Naive thymus-derived CD4-positive, alpha-beta T cell (primary cell): ENCODE data around the gene ENSA. TPM values are rescaled to one million over a fixed set of nuclear protein-coding genes. Genes with fewer than 3 reads are reported as not detected.
"Not testable (repeated sequence)": the region's sequence is repeated elsewhere in the genome, so short reads cannot be mapped to it uniquely, and the experiment has no call there.

Source experiments
- ATAC-seq: fragments of 150-1000 bp; cut with Tn5 transposase; 2 replicates; pipeline ENCODE4 v1.10.0; 2021; ENCODE audit warnings: mild to moderate bottlenecking, moderate library complexity
- CTCF ChIA-PET: fragments of 350-600 bp; sonication (Branson Sonifier 250); formaldehyde crosslinking; loops from one replicate; lab custom pipeline; 2021; ENCODE audit warnings: antibody characterized with exemption; lab: Charles Lee
- POLR2A ChIA-PET: fragments of 350-600 bp; sonication (Branson Sonifier 250); formaldehyde crosslinking; loops from one replicate; lab custom pipeline; 2021; ENCODE audit warnings: antibody characterized with exemption, inconsistent platforms; lab: Charles Lee
- DNase-seq, 9 donors: peaks; one replicate each; pipeline versions ENCODE4 v3.0.0 to v3.0.0-alpha.2; 2020 to 2022; ENCODE audit warnings: mixed read lengths in 1 of 9
- H3K27ac ChIP-seq: one replicate; pipeline ENCODE4 v1.7.0; 2013; ENCODE audit warnings: mild to moderate bottlenecking, low read depth, low read length, moderate library complexity
- H3K27me3 ChIP-seq, 2 donors: one replicate each; pipeline ENCODE4 v1.7.0; 2013; ENCODE audit warnings: low read length in 2 of 2, mild to moderate bottlenecking in 2 of 2, moderate library complexity in 2 of 2; ENCODE audit not compliant: control insufficient read depth in 2 of 2, insufficient read depth in 2 of 2
- H3K36me3 ChIP-seq, 3 experiments: 1 replicate in 2 of 3; 2 replicates in 1 of 3; pipeline ENCODE4 v1.7.0; 2013; ENCODE audit warnings: low read length in 3 of 3, mild to moderate bottlenecking in 3 of 3, moderate library complexity in 1 of 3; ENCODE audit not compliant: insufficient read depth in 3 of 3, control insufficient read depth in 2 of 3
- H3K4me1 ChIP-seq, 2 donors: one replicate each; pipeline ENCODE4 v1.7.0; 2013; ENCODE audit warnings: low read length in 2 of 2, mild to moderate bottlenecking in 2 of 2, moderate library complexity in 1 of 2; ENCODE audit not compliant: control insufficient read depth in 2 of 2, insufficient read depth in 2 of 2
- H3K4me3 ChIP-seq: 2 replicates; pipeline ENCODE4 v1.7.0; 2013; ENCODE audit warnings: mild to moderate bottlenecking, low read length
- H3K9me3 ChIP-seq, 3 experiments: 1 replicate in 2 of 3; 2 replicates in 1 of 3; pipeline ENCODE4 v1.7.0; 2013; ENCODE audit warnings: low read length in 3 of 3; ENCODE audit not compliant: control insufficient read depth in 2 of 3
- H3K27ac Mint-ChIP-seq, 9 donors: one replicate each; pipeline ENCODE4 v1.8.0; 2020 to 2022; ENCODE audit warnings: mixed read lengths in 9 of 9, mild to moderate bottlenecking in 8 of 9, moderate library complexity in 5 of 9, inconsistent platforms in 2 of 9
- H3K27me3 Mint-ChIP-seq, 5 donors: one replicate each; pipeline ENCODE4 v1.8.0; 2021 to 2022; ENCODE audit warnings: mixed read lengths in 5 of 5, mild to moderate bottlenecking in 1 of 5
- H3K36me3 Mint-ChIP-seq, 5 donors: one replicate each; pipeline ENCODE4 v1.8.0; 2020 to 2022; ENCODE audit warnings: mixed read lengths in 5 of 5, mild to moderate bottlenecking in 3 of 5, inconsistent platforms in 1 of 5
- H3K4me1 Mint-ChIP-seq, 7 donors: one replicate each; pipeline ENCODE4 v1.8.0; 2020 to 2022; ENCODE audit warnings: mixed read lengths in 7 of 7, mild to moderate bottlenecking in 3 of 7, inconsistent platforms in 1 of 7
- H3K4me3 Mint-ChIP-seq, 10 donors: one replicate each; pipeline ENCODE4 v1.8.0; 2020 to 2022; ENCODE audit warnings: mild to moderate bottlenecking in 10 of 10, mixed read lengths in 10 of 10, moderate library complexity in 6 of 10, inconsistent platforms in 2 of 10
- H3K9me3 Mint-ChIP-seq, 11 donors: one replicate each; pipeline ENCODE4 v1.8.0; 2020 to 2022; ENCODE audit warnings: mixed read lengths in 11 of 11, mild to moderate bottlenecking in 4 of 11, inconsistent platforms in 1 of 11, moderate library complexity in 1 of 11
- intact Hi-C, 2 donors: fragments of 100-400 bp; cut with micrococcal nuclease; formaldehyde crosslinking; loops; one replicate each; pipeline ENCODE4 v1.15.1; 2023
- polyA plus RNA-seq, 2 donors: library from polyadenylated mRNA; unstranded; fragments of 300-500 nt; fragmentation: Illumina TruSeq; gene quantifications; one replicate each; pipeline ENCODE4 v1.2.3, GENCODE V29; 2021
- total RNA-seq, 6 experiments: library from RNA in 5 of 6; stranded (reverse) in 5 of 6; gene quantifications; 1 replicate in 5 of 6; 2 replicates in 1 of 6; pipeline ENCODE4 v1.2.3 and lab custom pipeline; 2021 to 2026

Gene ENSA
- total and polyA plus RNA-seq, 7 experiments from 2014 or later, result 59.4 to 178 (median 102) TPM

GRCh38 chr1:150609732-150610131 is 19.7 kb downstream of the ENSA start:
- peak overlapping the region in 8 of 9 donors; percentile 19 to 88 (median 68) for H3K27ac Mint-ChIP-seq
- H3K27me3 Mint-ChIP-seq, result no peaks in the 10 kb centered on the region
- CTCF ChIA-PET, result interaction anchor here (2.5 kb wide), 1 partner anchor 49 kb away, joined by 11 read pairs; no protein-coding TSS in a partner anchor
- ATAC-seq (no peak), DNase-seq (no peak)
- Histone ChIP-seq H3K36me3 (peaks cover 0 to 9% (median 0%) of the 10 kb centered on the region in 3 experiments), H3K4me1 (peaks cover 23 to 37% of the 10 kb centered on the region in 2 donors), H3K9me3 (no peaks in the 10 kb centered on the region), H3K27ac (no peak overlapping the region), H3K27me3 (no peaks in the 10 kb centered on the region), H3K4me3 (no peak overlapping the region)
- H3K4me1 Mint-ChIP-seq, result peaks cover 16 to 40% (median 34%) of the 10 kb centered on the region in 7 donors
- H3K36me3 Mint-ChIP-seq, result peaks cover 0 to 17% (median 5%) of the 10 kb centered on the region in 5 donors
- intact Hi-C loops, result loop anchor here (2.0 to 10.0 kb wide), 3 partner anchors 49 to 545 kb away; partner anchors contain the start of genes MINDY1 (in 1 of the 2), PRUNE1 (in 1 of the 2) and TNFAIP8L2 (in 1 of the 2)
- POLR2A ChIA-PET, result interaction anchor here (0.6 to 16.6 kb wide), 3 partner anchors 30 to 46 kb away, joined by 4 to 254 read pairs (median 5); partner anchors contain the start of gene MCL1
- no peaks in the 10 kb centered on the region for H3K9me3 Mint-ChIP-seq
- H3K4me3 Mint-ChIP-seq, result no peak overlapping the region

GRCh38 chr1:150606463-150607142 is 22.8 kb downstream of the ENSA start:
- peak overlapping the region in 3 of 9 donors; percentile 34 to 65 (median 53) for H3K27ac Mint-ChIP-seq
- H3K27ac ChIP-seq, result no peak overlapping the region
- H3K27me3 Mint-ChIP-seq, result no peaks in the 10 kb centered on the region
- H3K4me3 ChIP-seq, result no peak overlapping the region
- peaks cover 0 to 14% (median 5%) of the 10 kb centered on the region in 5 donors for H3K36me3 Mint-ChIP-seq
- ChIA-PET POLR2A (interaction anchor here (0.9 to 1.3 kb wide), 2 partner anchors 13 to 23 kb away, joined by 4 read pairs; partner anchors contain the start of gene ENSA), CTCF (interaction anchor here (0.6 to 1.5 kb wide), 4 partner anchors 16 to 46 kb away, joined by 3 to 5 read pairs (median 4); partner anchors contain the start of gene ENSA)
- peaks cover 9 to 10% of the 10 kb centered on the region in 2 donors for H3K4me1 ChIP-seq
- ATAC-seq (no peak), DNase-seq (no peak)
- H3K9me3 Mint-ChIP-seq, result no peaks in the 10 kb centered on the region
- no peaks in the 10 kb centered on the region for H3K9me3 ChIP-seq
- H3K4me1 Mint-ChIP-seq, result peaks cover 4 to 22% (median 18%) of the 10 kb centered on the region in 7 donors
- intact Hi-C loops, result no loop called here
- H3K27me3 ChIP-seq, result no peaks in the 10 kb centered on the region
- peaks cover 0 to 4% (median 0%) of the 10 kb centered on the region in 3 experiments for H3K36me3 ChIP-seq
- no peak overlapping the region for H3K4me3 Mint-ChIP-seq

GRCh38 chr1:150605451-150605731 is 24.0 kb downstream of the ENSA start:
- H3K9me3 Mint-ChIP-seq, H3K36me3 ChIP-seq, H3K9me3 ChIP-seq, H3K4me3 ChIP-seq, DNase-seq, H3K4me3 Mint-ChIP-seq, H3K27me3 ChIP-seq, ATAC-seq, H3K27ac ChIP-seq, H3K4me1 ChIP-seq, H3K27me3 Mint-ChIP-seq: not testable (repeated sequence)
- Mint-ChIP-seq H3K27ac (peak overlapping the region in 2 of 9 donors; percentile 23 to 31), H3K4me1 (peaks cover 0 to 15% (median 11%) of the 10 kb centered on the region in 7 donors), H3K36me3 (peaks cover 0 to 14% (median 0%) of the 10 kb centered on the region in 5 donors)
- POLR2A ChIA-PET, result interaction anchor here (0.6 to 1.4 kb wide), 2 partner anchors 24 to 636 kb away, joined by 3 to 4 read pairs; partner anchors contain the start of gene ENSA
- intact Hi-C loops, result loop anchor here in 1 of 2 donors (2.0 kb wide), 1 partner anchor 15 kb away; no protein-coding TSS in a partner anchor
- CTCF ChIA-PET, result interaction anchor here (1.5 kb wide), 1 partner anchor 45 kb away, joined by 4 read pairs; no protein-coding TSS in a partner anchor

GRCh38 chr1:150604226-150604588 is 25.2 kb downstream of the ENSA start:
- H3K36me3 ChIP-seq, result peaks cover 0 to 2% (median 0%) of the 10 kb centered on the region in 3 experiments
- no peak for ATAC-seq
- no peaks in the 10 kb centered on the region for H3K9me3 ChIP-seq
- no peaks in the 10 kb centered on the region for H3K27me3 ChIP-seq
- POLR2A ChIA-PET, result interaction anchor here (0.7 kb wide), 1 partner anchor 26 kb away, joined by 3 read pairs; no protein-coding TSS in a partner anchor
- Mint-ChIP-seq H3K4me1 (peaks cover 0 to 12% (median 6%) of the 10 kb centered on the region in 7 donors), H3K9me3 (no peaks in the 10 kb centered on the region), H3K27ac (peak overlapping the region in 7 of 9 donors; percentile 2 to 75 (median 58)), H3K27me3 (no peaks in the 10 kb centered on the region), H3K36me3 (peaks cover 0 to 19% (median 0%) of the 10 kb centered on the region in 5 donors), H3K4me3 (no peak overlapping the region)
- CTCF ChIA-PET, result interaction anchor here (1.5 kb wide), 2 partner anchors 44 kb away, joined by 4 to 5 read pairs; no protein-coding TSS in a partner anchor
- no peak overlapping the region for H3K4me3 ChIP-seq
- DNase-seq, result no peak
- H3K27ac ChIP-seq, result no peak overlapping the region
- intact Hi-C loops, result loop anchor here in 1 of 2 donors (2.0 kb wide), 1 partner anchor 17 kb away; no protein-coding TSS in a partner anchor
- H3K4me1 ChIP-seq, result no peaks in the 10 kb centered on the region

- Mint-ChIP-seq H3K36me3 (peaks cover 0 to 17% (median 0%) of the 10 kb centered on the region in 5 donors), H3K27me3 (no peaks in the 10 kb centered on the region), H3K4me1 (peaks cover 0 to 12% (median 6%) of the 10 kb centered on the region in 7 donors), H3K27ac (peak overlapping the region in 4 of 9 donors; percentile 10 to 82 (median 45)), H3K9me3 (no peaks in the 10 kb centered on the region), H3K4me3 (no peak overlapping the region)
- CTCF ChIA-PET, result interaction anchor here (0.6 to 1.5 kb wide), 3 partner anchors 8 to 43 kb away, joined by 3 to 5 read pairs (median 4); no protein-coding TSS in a partner anchor
- Histone ChIP-seq H3K27me3 (no peaks in the 10 kb centered on the region), H3K27ac (no peak overlapping the region), H3K4me1 (no peaks in the 10 kb centered on the region), H3K36me3 (no peaks in the 10 kb centered on the region), H3K9me3 (no peaks in the 10 kb centered on the region), H3K4me3 (no peak overlapping the region)
- intact Hi-C loops, result loop anchor here in 1 of 2 donors (2.0 kb wide), 1 partner anchor 17 kb away; no protein-coding TSS in a partner anchor
- POLR2A ChIA-PET, result no interaction called here
- DNase-seq (no peak), ATAC-seq (no peak)
Measured at GRCh38 chr1:150603711-150604110, 25.7 kb downstream of the ENSA start.

- H3K27me3 Mint-ChIP-seq, H3K4me3 Mint-ChIP-seq, ATAC-seq, H3K27me3 ChIP-seq, H3K9me3 Mint-ChIP-seq, H3K27ac ChIP-seq, H3K36me3 ChIP-seq, CTCF ChIA-PET, POLR2A ChIA-PET, H3K4me3 ChIP-seq, intact Hi-C loops, H3K9me3 ChIP-seq, DNase-seq, H3K4me1 ChIP-seq, H3K27ac Mint-ChIP-seq: not testable (repeated sequence)
- H3K4me1 Mint-ChIP-seq, result peaks cover 0 to 12% (median 6%) of the 10 kb centered on the region in 7 donors
- peaks cover 0 to 17% (median 0%) of the 10 kb centered on the region in 5 donors for H3K36me3 Mint-ChIP-seq
Measured at GRCh38 chr1:150602372-150602771, 27.0 kb downstream of the ENSA start.
